ENCODE measurements around the gene TTN. TPM values are rescaled to one million over a fixed set of nuclear protein-coding genes. Genes with fewer than 3 reads are reported as not detected.

The TTN gene
- total RNA-seq, 1 donor from 2014 or later = 7.6 TPM

DNA sequence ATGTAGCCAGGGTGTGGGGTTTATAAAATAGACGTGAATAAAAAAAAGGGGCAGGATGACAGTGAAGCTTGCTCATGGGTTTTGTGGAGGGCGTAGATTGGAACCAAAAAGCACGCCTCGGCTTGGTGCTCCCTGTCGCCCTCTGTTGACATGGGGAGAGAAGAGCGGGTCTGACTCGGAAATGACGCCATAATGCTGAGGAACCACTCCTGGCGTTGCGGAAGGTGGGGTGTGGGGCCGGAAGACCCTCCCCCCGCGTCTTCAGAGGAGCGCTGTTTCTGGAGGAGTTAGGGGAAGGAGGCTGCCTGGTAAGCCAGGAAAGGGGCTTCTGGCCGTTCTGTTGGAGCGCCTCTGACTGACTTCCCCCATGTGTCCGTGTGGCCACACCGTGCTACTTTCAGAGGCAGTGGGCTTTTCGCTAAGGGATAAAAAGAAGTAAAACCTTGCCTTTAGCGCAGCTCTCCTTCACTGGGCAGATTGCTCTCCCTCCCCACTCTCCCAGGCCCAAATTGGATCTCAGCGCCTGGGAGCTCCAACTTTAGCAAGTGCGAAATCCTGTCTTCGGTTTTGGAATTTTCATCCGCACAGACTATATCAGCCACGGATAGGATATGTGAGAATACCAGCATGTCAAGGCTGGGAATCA, 284.1 kb downstream of the TTN start:
- Histone ChIP-seq H3K9me3 (no peaks in the 10 kb centered on the region), H3K36me3 (peaks cover 0 to 10% of the 10 kb centered on the region in 2 donors), H3K4me1 (peaks cover 0 to 6% of the 10 kb centered on the region in 2 donors), H3K27me3 (no peaks in the 10 kb centered on the region), H3K4me3 (peak overlapping the region; percentile 67 to 76), H3K27ac (peak overlapping the region; percentile 60 to 71)
- peak; percentile 55 to 92 for DNase-seq (ENCODE audit: low spot score in 2 of 2)
- TF ChIP-seq, protein P1, sequence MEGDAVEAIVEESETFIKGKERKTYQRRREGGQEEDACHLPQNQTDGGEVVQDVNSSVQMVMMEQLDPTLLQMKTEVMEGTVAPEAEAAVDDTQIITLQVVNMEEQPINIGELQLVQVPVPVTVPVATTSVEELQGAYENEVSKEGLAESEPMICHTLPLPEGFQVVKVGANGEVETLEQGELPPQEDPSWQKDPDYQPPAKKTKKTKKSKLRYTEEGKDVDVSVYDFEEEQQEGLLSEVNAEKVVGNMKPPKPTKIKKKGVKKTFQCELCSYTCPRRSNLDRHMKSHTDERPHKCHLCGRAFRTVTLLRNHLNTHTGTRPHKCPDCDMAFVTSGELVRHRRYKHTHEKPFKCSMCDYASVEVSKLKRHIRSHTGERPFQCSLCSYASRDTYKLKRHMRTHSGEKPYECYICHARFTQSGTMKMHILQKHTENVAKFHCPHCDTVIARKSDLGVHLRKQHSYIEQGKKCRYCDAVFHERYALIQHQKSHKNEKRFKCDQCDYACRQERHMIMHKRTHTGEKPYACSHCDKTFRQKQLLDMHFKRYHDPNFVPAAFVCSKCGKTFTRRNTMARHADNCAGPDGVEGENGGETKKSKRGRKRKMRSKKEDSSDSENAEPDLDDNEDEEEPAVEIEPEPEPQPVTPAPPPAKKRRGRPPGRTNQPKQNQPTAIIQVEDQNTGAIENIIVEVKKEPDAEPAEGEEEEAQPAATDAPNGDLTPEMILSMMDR (IDR thresholded peaks at IDR 0.05) = peak; percentile 59 to 82 (median 74)
- intact Hi-C loops (cut with DNase I) = loop anchor here (1.0 to 5.0 kb wide), 2 partner anchors 41 to 72 kb away; partner anchors contain the start of genes PJVK, PLEKHA3 and PRKRA

- no peak for DNase-seq (ENCODE audit: low spot score in 2 of 2)
- intact Hi-C loops (cut with DNase I) = loop anchor here (5.0 kb wide), 1 partner anchor 39 kb away; the partner anchor contains the start of gene PLEKHA3
- H3K36me3 ChIP-seq = peaks cover 0 to 16% of the 10 kb centered on the region in 2 donors
- no peaks in the 10 kb centered on the region for H3K9me3 ChIP-seq
- H3K4me1 ChIP-seq = peaks cover 0 to 6% of the 10 kb centered on the region in 2 donors
- no peak overlapping the region for H3K4me3 ChIP-seq
- H3K27me3 ChIP-seq = no peaks in the 10 kb centered on the region
- H3K27ac ChIP-seq = no peak overlapping the region
- TF ChIP-seq, protein P1 (IDR thresholded peaks at IDR 0.05) = no peak
Observed at GRCh38 chr2:178521304-178522150, 285.7 kb downstream of the TTN start.

DNA sequence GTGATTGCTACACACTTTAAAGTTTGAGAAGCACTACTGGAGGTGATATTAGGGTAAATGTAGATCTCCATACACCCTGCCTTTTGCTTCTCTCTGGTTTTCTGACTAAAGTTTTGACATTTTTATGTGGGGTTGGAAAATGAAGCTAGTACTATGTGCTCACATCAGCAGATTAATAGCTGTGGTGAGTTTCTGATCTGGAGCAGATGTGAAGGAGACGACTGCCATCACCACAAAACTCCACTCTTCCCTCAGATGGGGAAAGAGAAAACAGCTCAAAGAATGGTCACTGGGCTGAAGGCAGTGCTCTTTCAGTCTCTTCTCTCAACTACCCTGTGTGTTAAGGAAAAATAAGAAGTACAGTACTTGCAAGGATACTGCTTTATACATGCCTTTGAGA, 289.7 kb downstream of the TTN start:
- intact Hi-C loops (cut with DNase I) = no loop called here

GRCh38 chr2:178514664-178515063, 292.6 kb downstream of the TTN start:
- intact Hi-C loops (cut with DNase I) = no loop called here

More for the DNA sequence above, 289.7 kb downstream of the TTN start:
- no peaks in the 10 kb centered on the region for H3K9me3 ChIP-seq
- no peaks in the 10 kb centered on the region for H3K4me1 ChIP-seq
- no peak overlapping the region for H3K4me3 ChIP-seq
- TF ChIP-seq, protein P1 (IDR thresholded peaks at IDR 0.05) = no peak
- no peak overlapping the region for H3K27ac ChIP-seq
- no peak for DNase-seq (ENCODE audit: low spot score in 2 of 2)
- H3K27me3 ChIP-seq = no peaks in the 10 kb centered on the region
- peaks cover 0 to 25% of the 10 kb centered on the region in 2 donors for H3K36me3 ChIP-seq

GRCh38 chr2:178513876-178514275, 293.3 kb downstream of the TTN start:
- no peak overlapping the region for H3K27ac ChIP-seq
- no peak overlapping the region for H3K4me3 ChIP-seq
- peaks cover 3 to 35% of the 10 kb centered on the region in 2 donors for H3K36me3 ChIP-seq
- H3K27me3 ChIP-seq = no peaks in the 10 kb centered on the region
- intact Hi-C loops (cut with DNase I) = no loop called here
- TF ChIP-seq, protein P1 (IDR thresholded peaks at IDR 0.05) = no peak
- no peaks in the 10 kb centered on the region for H3K4me1 ChIP-seq
- DNase-seq (ENCODE audit: low spot score in 2 of 2) = no peak
- H3K9me3 ChIP-seq = no peaks in the 10 kb centered on the region

More at GRCh38 chr2:178514664-178515063, 292.6 kb downstream of the TTN start:
- Histone ChIP-seq H3K27ac (no peak overlapping the region), H3K27me3 (no peaks in the 10 kb centered on the region), H3K4me3 (no peak overlapping the region), H3K4me1 (no peaks in the 10 kb centered on the region), H3K36me3 (peaks cover 3 to 37% of the 10 kb centered on the region in 2 donors), H3K9me3 (no peaks in the 10 kb centered on the region)
- TF ChIP-seq, protein P1 (IDR thresholded peaks at IDR 0.05) = no peak
- DNase-seq (ENCODE audit: low spot score in 2 of 2) = no peak

Data from ascending aorta (tissue), 2 donors.